Panc1 (cell line): ENCODE data around the gene TMEM184C. TPM values are rescaled to one million over a fixed set of nuclear protein-coding genes. Genes with fewer than 3 reads are reported as not detected.

Experiments
- ATAC-seq: fragments of 200-7000 bp; cut with Tn5 transposase; 2 replicates; pipeline ENCODE4 v1.9.1; 2020; ENCODE audit warnings: mild to moderate bottlenecking, moderate library complexity
- BruUV-seq: library from RNA; stranded (reverse); fragments of 400-500 nt; replicated peaks from 2 replicates; lab custom pipeline; 2021; lab: Mats Ljungman, UMichigan
- CTCF ChIA-PET: fragments of 300-600 bp; sonication (Branson Sonifier 250); formaldehyde crosslinking; loops from one replicate; lab custom pipeline; 2022; ENCODE audit warnings: antibody characterized with exemption; lab: Charles Lee
- POLR2A ChIA-PET: fragments of 300-600 bp; sonication (Branson Sonifier 250); formaldehyde crosslinking; loops from one replicate; lab custom pipeline; 2022; ENCODE audit warnings: antibody characterized with exemption; lab: Charles Lee
- DNase-seq: peaks from one replicate; pipeline ENCODE4 v3.0.0-alpha.2; 2010; ENCODE audit warnings: low read depth, low spot score
- H3K27ac ChIP-seq: 2 replicates; pipeline ENCODE4 v1.5.1; 2011; ENCODE audit warnings: mild to moderate bottlenecking, low read length, inconsistent platforms
- H3K27me3 ChIP-seq: fragments of 200-500 bp; sonication (Bioruptor generic); 2 replicates; pipeline ENCODE4 v1.6.0; 2014; ENCODE audit warnings: low read length, inconsistent platforms; ENCODE audit not compliant: control insufficient read depth, insufficient read depth
- H3K36me3 ChIP-seq: fragments of 200-500 bp; sonication (Bioruptor generic); 2 replicates; pipeline ENCODE4 v1.5.1; 2014; ENCODE audit warnings: inconsistent platforms, mild to moderate bottlenecking, low read length, moderate library complexity; ENCODE audit not compliant: control insufficient read depth, insufficient read depth
- H3K4me1 ChIP-seq: 2 replicates; pipeline ENCODE4 v1.5.1; 2011; ENCODE audit warnings: inconsistent platforms, mild to moderate bottlenecking, low read length, moderate library complexity; ENCODE audit not compliant: control insufficient read depth, insufficient read depth
- H3K4me3 ChIP-seq, 2 experiments: 2 replicates each; pipeline ENCODE4 v1.5.1; 2011 to 2012; ENCODE audit warnings: low read depth in 2 of 2, low read length in 2 of 2, mild to moderate bottlenecking in 2 of 2, inconsistent platforms in 1 of 2, moderate library complexity in 1 of 2
- H3K9me3 ChIP-seq: fragments of 200-500 bp; sonication (Bioruptor generic); 2 replicates; pipeline ENCODE4 v1.5.1; 2014; ENCODE audit warnings: low read depth, mild to moderate bottlenecking, inconsistent platforms, low read length, moderate library complexity; ENCODE audit not compliant: control insufficient read depth, insufficient read depth
- POLR2AphosphoS5 ChIP-seq: IDR thresholded peaks from 2 replicates; pipeline ENCODE4 v1.6.1; 2012; ENCODE audit warnings: mild to moderate bottlenecking, low read depth, low read length, moderate library complexity
- SIN3A ChIP-seq: IDR thresholded peaks from 2 replicates; pipeline ENCODE4 v1.6.1; 2012; ENCODE audit warnings: low read depth, mild to moderate bottlenecking, low read length, moderate library complexity, borderline replicate concordance; ENCODE audit not compliant: insufficient read depth
- TCF7L2 ChIP-seq: IDR thresholded peaks from 2 replicates; pipeline ENCODE4 v1.6.1; 2011; ENCODE audit warnings: mild to moderate bottlenecking, low read depth, low read length, inconsistent platforms
- in situ Hi-C: cut with HindIII; loops from 2 replicates; pipeline ENCODE4 v1.10.0; 2016; ENCODE audit warnings: low sequenced_read_pairs, low pct_unique_long_range_greater_than_20kb
- intact Hi-C: fragments of 100-400 bp; cut with micrococcal nuclease; formaldehyde crosslinking; loops from one replicate; pipeline ENCODE4 v1.10.0; 2022; ENCODE audit not compliant: unreplicated experiment
- total RNA-seq: library from RNA; stranded (reverse); gene quantifications from one replicate; pipeline ENCODE4 v1.2.1, GENCODE V29; 2021; ENCODE audit not compliant: unreplicated experiment
- TF ChIP-seq, protein P1 (sequence below): fragments of 450-650 bp; IDR thresholded peaks from 2 replicates; pipeline ENCODE4 v1.5.1; 2017; ENCODE audit warnings: mild to moderate bottlenecking
- TF ChIP-seq, protein P2 (sequence below), 2 experiments: IDR thresholded peaks; 2 replicates each; pipeline ENCODE4 v1.6.1; 2011 to 2012; ENCODE audit warnings: low read depth in 2 of 2, control low read depth in 1 of 2, low read length in 1 of 2, mild to moderate bottlenecking in 1 of 2, moderate library complexity in 1 of 2; ENCODE audit not compliant: insufficient read depth in 1 of 2

Gene TMEM184C
- total RNA-seq, 1 experiment from 2014 or later: 26.5 TPM

DNA sequence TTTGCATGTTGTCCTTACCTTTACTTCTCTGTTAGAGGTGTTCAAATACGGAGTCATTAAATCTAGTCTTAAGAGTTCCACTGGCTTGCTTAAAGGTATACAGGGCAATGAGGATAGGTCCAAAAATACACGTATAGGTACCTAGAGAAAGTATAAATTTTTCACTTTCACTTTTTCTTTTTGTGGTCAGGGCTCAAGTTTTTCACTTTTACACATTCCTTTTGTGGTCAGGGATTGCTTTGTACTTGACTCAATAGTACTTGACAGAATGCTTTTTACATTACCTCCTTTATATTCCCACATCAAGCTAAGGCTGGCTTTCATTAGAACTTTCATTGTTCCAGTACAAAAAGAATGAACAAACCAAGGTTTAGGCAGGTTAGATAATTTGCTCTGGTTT is 21.7 kb downstream of the TMEM184C start:
- Histone ChIP-seq H3K4me1 (no peaks in the 10 kb centered on the region), H3K27ac (no peak overlapping the region), H3K27me3 (no peaks in the 10 kb centered on the region), H3K9me3 (no peaks in the 10 kb centered on the region), H3K36me3 (peaks cover 3% of the 10 kb centered on the region; the same call in 1 of the 2 replicates), H3K4me3 (no peak overlapping the region)
- CTCF ChIA-PET: no interaction called here
- ATAC-seq: no peak
- intact Hi-C loops: no loop called here
- TF ChIP-seq TCF7L2 (no peak), SIN3A (no peak), POLR2AphosphoS5 (no peak)
- TF ChIP-seq, protein P1, sequence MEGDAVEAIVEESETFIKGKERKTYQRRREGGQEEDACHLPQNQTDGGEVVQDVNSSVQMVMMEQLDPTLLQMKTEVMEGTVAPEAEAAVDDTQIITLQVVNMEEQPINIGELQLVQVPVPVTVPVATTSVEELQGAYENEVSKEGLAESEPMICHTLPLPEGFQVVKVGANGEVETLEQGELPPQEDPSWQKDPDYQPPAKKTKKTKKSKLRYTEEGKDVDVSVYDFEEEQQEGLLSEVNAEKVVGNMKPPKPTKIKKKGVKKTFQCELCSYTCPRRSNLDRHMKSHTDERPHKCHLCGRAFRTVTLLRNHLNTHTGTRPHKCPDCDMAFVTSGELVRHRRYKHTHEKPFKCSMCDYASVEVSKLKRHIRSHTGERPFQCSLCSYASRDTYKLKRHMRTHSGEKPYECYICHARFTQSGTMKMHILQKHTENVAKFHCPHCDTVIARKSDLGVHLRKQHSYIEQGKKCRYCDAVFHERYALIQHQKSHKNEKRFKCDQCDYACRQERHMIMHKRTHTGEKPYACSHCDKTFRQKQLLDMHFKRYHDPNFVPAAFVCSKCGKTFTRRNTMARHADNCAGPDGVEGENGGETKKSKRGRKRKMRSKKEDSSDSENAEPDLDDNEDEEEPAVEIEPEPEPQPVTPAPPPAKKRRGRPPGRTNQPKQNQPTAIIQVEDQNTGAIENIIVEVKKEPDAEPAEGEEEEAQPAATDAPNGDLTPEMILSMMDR: no peak
- TF ChIP-seq, protein P2, sequence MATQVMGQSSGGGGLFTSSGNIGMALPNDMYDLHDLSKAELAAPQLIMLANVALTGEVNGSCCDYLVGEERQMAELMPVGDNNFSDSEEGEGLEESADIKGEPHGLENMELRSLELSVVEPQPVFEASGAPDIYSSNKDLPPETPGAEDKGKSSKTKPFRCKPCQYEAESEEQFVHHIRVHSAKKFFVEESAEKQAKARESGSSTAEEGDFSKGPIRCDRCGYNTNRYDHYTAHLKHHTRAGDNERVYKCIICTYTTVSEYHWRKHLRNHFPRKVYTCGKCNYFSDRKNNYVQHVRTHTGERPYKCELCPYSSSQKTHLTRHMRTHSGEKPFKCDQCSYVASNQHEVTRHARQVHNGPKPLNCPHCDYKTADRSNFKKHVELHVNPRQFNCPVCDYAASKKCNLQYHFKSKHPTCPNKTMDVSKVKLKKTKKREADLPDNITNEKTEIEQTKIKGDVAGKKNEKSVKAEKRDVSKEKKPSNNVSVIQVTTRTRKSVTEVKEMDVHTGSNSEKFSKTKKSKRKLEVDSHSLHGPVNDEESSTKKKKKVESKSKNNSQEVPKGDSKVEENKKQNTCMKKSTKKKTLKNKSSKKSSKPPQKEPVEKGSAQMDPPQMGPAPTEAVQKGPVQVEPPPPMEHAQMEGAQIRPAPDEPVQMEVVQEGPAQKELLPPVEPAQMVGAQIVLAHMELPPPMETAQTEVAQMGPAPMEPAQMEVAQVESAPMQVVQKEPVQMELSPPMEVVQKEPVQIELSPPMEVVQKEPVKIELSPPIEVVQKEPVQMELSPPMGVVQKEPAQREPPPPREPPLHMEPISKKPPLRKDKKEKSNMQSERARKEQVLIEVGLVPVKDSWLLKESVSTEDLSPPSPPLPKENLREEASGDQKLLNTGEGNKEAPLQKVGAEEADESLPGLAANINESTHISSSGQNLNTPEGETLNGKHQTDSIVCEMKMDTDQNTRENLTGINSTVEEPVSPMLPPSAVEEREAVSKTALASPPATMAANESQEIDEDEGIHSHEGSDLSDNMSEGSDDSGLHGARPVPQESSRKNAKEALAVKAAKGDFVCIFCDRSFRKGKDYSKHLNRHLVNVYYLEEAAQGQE (IDR thresholded peaks at IDR 0.05; ENCODE audit: insufficient read depth in 1 of 2, low read depth in 2 of 2, low read length in 1 of 2): no peak
- no peak for DNase-seq
- POLR2A ChIA-PET: interaction anchor here (0.6 kb wide), 1 partner anchor 541 kb away, joined by 3 read pairs; no protein-coding TSS in a partner anchor
- in situ Hi-C loops: no loop called here
- no TSS peak for BruUV-seq

DNA sequence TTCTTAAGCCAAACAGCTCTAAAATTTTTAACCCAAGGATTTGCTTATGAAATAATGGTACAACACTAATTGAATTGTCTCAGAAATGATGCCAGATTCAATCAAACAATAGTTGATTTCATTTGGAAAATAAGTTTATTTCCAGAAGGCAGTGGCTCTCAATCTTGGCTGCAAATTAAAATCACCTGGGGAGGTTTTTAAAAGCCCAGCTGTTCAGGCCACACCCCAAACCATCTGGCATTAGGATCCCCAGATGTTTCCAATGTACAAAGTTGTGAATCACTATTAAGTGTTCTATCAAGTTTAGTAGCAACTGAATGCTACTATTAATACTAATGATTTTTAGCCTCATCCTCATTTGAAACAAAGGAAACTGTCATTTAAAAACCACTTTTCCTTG is 22.2 kb downstream of the TMEM184C start:
- DNase-seq (no peak), ATAC-seq (no peak)
- Histone ChIP-seq H3K4me3 (no peak overlapping the region), H3K36me3 (peaks cover 3% of the 10 kb centered on the region; the same call in 1 of the 2 replicates), H3K27me3 (no peaks in the 10 kb centered on the region), H3K27ac (no peak overlapping the region), H3K9me3 (no peaks in the 10 kb centered on the region), H3K4me1 (no peaks in the 10 kb centered on the region)
- POLR2A ChIA-PET: no interaction called here
- intact Hi-C loops (no loop called here), in situ Hi-C loops (no loop called here)
- CTCF ChIA-PET: no interaction called here
- TF ChIP-seq TCF7L2 (no peak), SIN3A (no peak), POLR2AphosphoS5 (no peak)
- TF ChIP-seq, protein P1: no peak
- TF ChIP-seq, protein P2 (IDR thresholded peaks at IDR 0.05; ENCODE audit: insufficient read depth in 1 of 2, low read depth in 2 of 2, low read length in 1 of 2): no peak
- BruUV-seq: no TSS peak
